Body of pancreas (tissue), 4 donors: ENCODE measurements around the gene LHFPL4.

Experiments used
- POLR2A ChIP-seq, 3 donors: fragments of 450-650 bp; IDR thresholded peaks; one replicate each; pipeline ENCODE4 v1.6.1; 2016; ENCODE audit warnings: antibody characterized with exemption in 3 of 3, mild to moderate bottlenecking in 2 of 3
- TF ChIP-seq, protein P1 (sequence below), 7 experiments: fragments of 450-650 bp in 4 of 7; fragments of 200-600 bp in 3 of 7; sonication (generic) in 3 of 7; IDR thresholded peaks; one replicate each; pipeline ENCODE4 v1.5.1; 2016 to 2019; ENCODE audit warnings: antibody characterized with exemption in 7 of 7

DNA sequence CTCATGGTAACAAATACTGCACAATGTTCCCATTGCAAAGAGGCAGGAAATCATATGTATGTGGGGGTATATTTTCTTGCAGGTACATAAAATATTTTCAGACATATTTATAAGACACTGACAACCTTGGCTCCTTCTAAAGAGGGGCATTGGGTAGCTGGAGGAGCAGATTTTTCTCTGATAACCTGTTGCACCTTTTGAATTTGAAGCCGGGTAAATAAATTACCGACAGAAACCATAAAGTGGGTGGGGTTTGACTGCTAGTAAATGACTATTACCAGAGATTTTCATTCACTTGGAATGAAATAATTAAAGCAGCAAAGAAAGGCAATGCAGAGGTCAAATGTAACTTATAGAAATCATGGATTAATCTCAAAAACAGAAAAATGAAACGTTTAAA is 19.2 kb downstream of the LHFPL4 start:
- TF ChIP-seq, protein P1, sequence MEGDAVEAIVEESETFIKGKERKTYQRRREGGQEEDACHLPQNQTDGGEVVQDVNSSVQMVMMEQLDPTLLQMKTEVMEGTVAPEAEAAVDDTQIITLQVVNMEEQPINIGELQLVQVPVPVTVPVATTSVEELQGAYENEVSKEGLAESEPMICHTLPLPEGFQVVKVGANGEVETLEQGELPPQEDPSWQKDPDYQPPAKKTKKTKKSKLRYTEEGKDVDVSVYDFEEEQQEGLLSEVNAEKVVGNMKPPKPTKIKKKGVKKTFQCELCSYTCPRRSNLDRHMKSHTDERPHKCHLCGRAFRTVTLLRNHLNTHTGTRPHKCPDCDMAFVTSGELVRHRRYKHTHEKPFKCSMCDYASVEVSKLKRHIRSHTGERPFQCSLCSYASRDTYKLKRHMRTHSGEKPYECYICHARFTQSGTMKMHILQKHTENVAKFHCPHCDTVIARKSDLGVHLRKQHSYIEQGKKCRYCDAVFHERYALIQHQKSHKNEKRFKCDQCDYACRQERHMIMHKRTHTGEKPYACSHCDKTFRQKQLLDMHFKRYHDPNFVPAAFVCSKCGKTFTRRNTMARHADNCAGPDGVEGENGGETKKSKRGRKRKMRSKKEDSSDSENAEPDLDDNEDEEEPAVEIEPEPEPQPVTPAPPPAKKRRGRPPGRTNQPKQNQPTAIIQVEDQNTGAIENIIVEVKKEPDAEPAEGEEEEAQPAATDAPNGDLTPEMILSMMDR (IDR thresholded peaks at IDR 0.05), result no peak
- no peak for TF ChIP-seq POLR2A (IDR thresholded peaks at IDR 0.05)
